Natural killer cell (primary cell): ENCODE measurements around the gene ABCD1. TPM values are rescaled to one million over a fixed set of nuclear protein-coding genes. Genes with fewer than 3 reads are reported as not detected.

Experiments
- ATAC-seq, 3 donors: fragments of 150-1000 bp in 2 of 3; fragments of 200-7000 bp in 1 of 3; cut with Tn5 transposase; 1 replicate in 1 of 3; 2 replicates in 2 of 3; pipeline ENCODE4 v1.10.0; 2021; ENCODE audit warnings: mild to moderate bottlenecking in 2 of 3, moderate library complexity in 2 of 3
- DNase-seq, 2 donors: peaks; one replicate each; pipeline versions ENCODE4 v3.0.0 to v3.0.0-alpha.2; 2013 to 2021; ENCODE audit warnings: mixed read lengths in 1 of 2
- H3K27ac ChIP-seq: one replicate; pipeline ENCODE4 v1.5.1; 2013; ENCODE audit warnings: mild to moderate bottlenecking, low read length
- H3K27me3 ChIP-seq: one replicate; pipeline ENCODE4 v1.6.1; 2013; ENCODE audit warnings: low read length; ENCODE audit not compliant: control insufficient read depth, insufficient read depth
- H3K36me3 ChIP-seq: one replicate; pipeline ENCODE4 v1.6.1; 2013; ENCODE audit warnings: low read length; ENCODE audit not compliant: control insufficient read depth, insufficient read depth
- H3K4me1 ChIP-seq: one replicate; pipeline ENCODE4 v1.6.1; 2013; ENCODE audit warnings: low read length; ENCODE audit not compliant: control insufficient read depth, insufficient read depth
- H3K4me3 ChIP-seq: one replicate; pipeline ENCODE4 v1.5.1; 2013; ENCODE audit warnings: low read length
- H3K9me3 ChIP-seq: one replicate; pipeline ENCODE4 v1.6.1; 2013; ENCODE audit warnings: low read length; ENCODE audit not compliant: control insufficient read depth, insufficient read depth
- H3K27ac Mint-ChIP-seq, 2 donors: one replicate each; pipeline ENCODE4 v1.8.0; 2022; ENCODE audit warnings: mild to moderate bottlenecking in 2 of 2, mixed read lengths in 2 of 2, moderate library complexity in 1 of 2
- H3K27me3 Mint-ChIP-seq, 2 donors: one replicate each; pipeline ENCODE4 v1.8.0; 2022; ENCODE audit warnings: low read depth in 2 of 2, mixed read lengths in 2 of 2
- H3K36me3 Mint-ChIP-seq: one replicate; pipeline ENCODE4 v1.8.0; 2022; ENCODE audit warnings: mixed read lengths
- H3K4me1 Mint-ChIP-seq, 2 donors: one replicate each; pipeline ENCODE4 v1.8.0; 2022; ENCODE audit warnings: mixed read lengths in 2 of 2
- H3K4me3 Mint-ChIP-seq: one replicate; pipeline ENCODE4 v1.8.0; 2022; ENCODE audit warnings: mild to moderate bottlenecking, moderate library complexity, mixed read lengths
- H3K9me3 Mint-ChIP-seq, 2 donors: one replicate each; pipeline ENCODE4 v1.8.0; 2022; ENCODE audit warnings: mixed read lengths in 2 of 2
- WGBS: methylation state at CpG from one replicate; pipeline ENCODE4 v1.1.7; 2013; ENCODE audit warnings: missing lambda C conversion rate; ENCODE audit not compliant: insufficient coverage; 5-methylcytosine and 5-hydroxymethylcytosine counted together
- intact Hi-C: fragments of 100-400 bp; cut with micrococcal nuclease; formaldehyde crosslinking; loops from one replicate; pipeline ENCODE4 v1.14.2; 2022
- total RNA-seq, 4 donors: library from RNA; stranded (reverse); fragments of 120-200 nt in 1 of 4; gene quantifications; one replicate each; pipeline versions ENCODE4 v1.2.3 to v1.2.4, GENCODE V29; 2013 to 2022
- TF ChIP-seq, protein P1 (sequence below): fragments of 200-600 bp; IDR thresholded peaks from one replicate; pipeline ENCODE4 v1.8.0; 2022; ENCODE audit warnings: antibody characterized with exemption

The ABCD1 gene
- total RNA-seq, 3 donors from 2014 or later (not counting 1 experiment from before 2014, with no cell fraction given), result 12.2 to 13.9 (median 13.8) TPM

DNA sequence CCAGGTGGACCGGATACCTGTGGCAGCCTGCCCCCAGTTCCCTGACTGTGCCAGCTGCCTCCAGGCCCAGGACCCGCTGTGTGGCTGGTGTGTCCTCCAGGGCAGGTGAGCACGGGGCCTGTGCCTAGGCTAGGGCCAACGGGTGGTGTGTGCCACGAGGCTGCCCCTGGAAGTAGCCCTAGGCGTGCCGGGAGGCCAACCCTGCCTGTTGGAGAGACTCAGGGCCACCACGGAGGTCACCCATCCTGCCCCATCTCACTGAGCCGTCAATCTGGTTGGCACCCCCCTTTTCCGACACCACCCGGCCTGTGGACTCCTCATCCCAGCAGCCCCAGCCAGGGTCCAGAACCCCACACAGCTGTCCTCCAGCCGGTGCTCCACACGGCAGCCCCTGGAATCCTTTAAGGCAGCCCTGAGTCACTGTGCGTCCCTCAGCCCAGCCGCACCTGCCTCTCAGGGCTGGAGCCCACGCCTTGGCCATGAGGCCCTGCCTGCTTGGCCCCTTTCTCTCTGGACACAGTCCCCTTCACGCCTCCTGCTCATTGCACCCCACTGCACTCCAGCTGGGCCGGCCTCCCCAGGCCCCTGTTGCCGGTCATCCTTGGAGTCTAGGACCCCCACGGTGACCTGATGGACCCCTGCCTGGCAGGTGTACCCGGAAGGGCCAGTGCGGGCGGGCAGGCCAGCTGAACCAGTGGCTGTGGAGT is 44.7 kb downstream of the ABCD1 start:
- TF ChIP-seq, protein P1, sequence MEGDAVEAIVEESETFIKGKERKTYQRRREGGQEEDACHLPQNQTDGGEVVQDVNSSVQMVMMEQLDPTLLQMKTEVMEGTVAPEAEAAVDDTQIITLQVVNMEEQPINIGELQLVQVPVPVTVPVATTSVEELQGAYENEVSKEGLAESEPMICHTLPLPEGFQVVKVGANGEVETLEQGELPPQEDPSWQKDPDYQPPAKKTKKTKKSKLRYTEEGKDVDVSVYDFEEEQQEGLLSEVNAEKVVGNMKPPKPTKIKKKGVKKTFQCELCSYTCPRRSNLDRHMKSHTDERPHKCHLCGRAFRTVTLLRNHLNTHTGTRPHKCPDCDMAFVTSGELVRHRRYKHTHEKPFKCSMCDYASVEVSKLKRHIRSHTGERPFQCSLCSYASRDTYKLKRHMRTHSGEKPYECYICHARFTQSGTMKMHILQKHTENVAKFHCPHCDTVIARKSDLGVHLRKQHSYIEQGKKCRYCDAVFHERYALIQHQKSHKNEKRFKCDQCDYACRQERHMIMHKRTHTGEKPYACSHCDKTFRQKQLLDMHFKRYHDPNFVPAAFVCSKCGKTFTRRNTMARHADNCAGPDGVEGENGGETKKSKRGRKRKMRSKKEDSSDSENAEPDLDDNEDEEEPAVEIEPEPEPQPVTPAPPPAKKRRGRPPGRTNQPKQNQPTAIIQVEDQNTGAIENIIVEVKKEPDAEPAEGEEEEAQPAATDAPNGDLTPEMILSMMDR, result no peak
- no peak for ATAC-seq
- Histone ChIP-seq H3K27ac (no peak overlapping the region), H3K27me3 (no peaks in the 10 kb centered on the region), H3K36me3 (no peaks in the 10 kb centered on the region), H3K9me3 (no peaks in the 10 kb centered on the region), H3K4me3 (no peak overlapping the region), H3K4me1 (peaks cover 13% of the 10 kb centered on the region)
- no peak for DNase-seq
- Mint-ChIP-seq H3K27ac (no peak overlapping the region), H3K4me1 (peaks cover 0 to 16% of the 10 kb centered on the region in 2 donors), H3K36me3 (no peaks in the 10 kb centered on the region), H3K4me3 (no peak overlapping the region), H3K9me3 (no peaks in the 10 kb centered on the region), H3K27me3 (no peaks in the 10 kb centered on the region)
- intact Hi-C loops, result no loop called here
- 93% methylated on average over 22 of the region's 23 CpGs for WGBS

DNA sequence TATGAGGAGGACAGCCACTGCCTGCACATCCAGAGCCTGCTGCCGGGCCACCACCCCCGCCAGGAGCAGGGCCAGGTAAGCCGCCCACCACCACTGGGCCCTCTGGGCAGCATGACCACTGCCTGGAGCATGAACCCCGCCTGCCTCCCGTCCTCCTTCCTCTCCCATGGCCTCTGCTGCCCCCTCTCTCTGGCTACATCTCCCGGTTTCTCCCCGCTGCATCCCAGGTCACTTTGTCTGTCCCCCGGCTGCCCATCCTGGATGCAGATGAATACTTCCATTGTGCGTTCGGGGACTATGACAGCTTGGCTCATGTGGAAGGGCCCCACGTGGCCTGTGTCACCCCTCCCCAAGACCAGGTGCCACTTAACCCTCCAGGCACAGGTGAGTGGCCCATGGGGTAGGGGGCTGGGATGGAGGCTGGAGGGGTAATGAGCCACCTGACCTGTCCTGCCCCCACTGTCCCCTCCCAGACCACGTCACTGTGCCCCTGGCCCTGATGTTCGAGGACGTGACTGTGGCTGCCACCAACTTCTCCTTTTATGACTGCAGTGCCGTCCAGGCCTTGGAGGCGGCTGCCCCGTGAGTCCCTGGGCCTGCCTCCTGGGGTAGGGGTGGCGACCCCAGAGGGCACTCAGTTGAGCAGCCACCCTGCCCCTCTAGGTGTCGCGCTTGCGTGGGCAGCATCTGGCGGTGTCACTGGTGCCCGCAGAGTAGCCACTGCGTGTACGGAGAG is 45.4 kb downstream of the ABCD1 start:
- no peaks in the 10 kb centered on the region for H3K9me3 ChIP-seq
- Mint-ChIP-seq H3K4me3 (no peak overlapping the region), H3K36me3 (no peaks in the 10 kb centered on the region), H3K27me3 (no peaks in the 10 kb centered on the region), H3K9me3 (no peaks in the 10 kb centered on the region), H3K27ac (no peak overlapping the region), H3K4me1 (peaks cover 0 to 16% of the 10 kb centered on the region in 2 donors)
- H3K4me1 ChIP-seq, result peaks cover 11% of the 10 kb centered on the region
- TF ChIP-seq, protein P1, result no peak
- no peaks in the 10 kb centered on the region for H3K27me3 ChIP-seq
- no peak overlapping the region for H3K27ac ChIP-seq
- intact Hi-C loops, result no loop called here
- no peaks in the 10 kb centered on the region for H3K36me3 ChIP-seq
- DNase-seq (no peak), ATAC-seq (no peak)
- WGBS, result 89% methylated on average over 24 of the region's 25 CpGs
- H3K4me3 ChIP-seq, result no peak overlapping the region

DNA sequence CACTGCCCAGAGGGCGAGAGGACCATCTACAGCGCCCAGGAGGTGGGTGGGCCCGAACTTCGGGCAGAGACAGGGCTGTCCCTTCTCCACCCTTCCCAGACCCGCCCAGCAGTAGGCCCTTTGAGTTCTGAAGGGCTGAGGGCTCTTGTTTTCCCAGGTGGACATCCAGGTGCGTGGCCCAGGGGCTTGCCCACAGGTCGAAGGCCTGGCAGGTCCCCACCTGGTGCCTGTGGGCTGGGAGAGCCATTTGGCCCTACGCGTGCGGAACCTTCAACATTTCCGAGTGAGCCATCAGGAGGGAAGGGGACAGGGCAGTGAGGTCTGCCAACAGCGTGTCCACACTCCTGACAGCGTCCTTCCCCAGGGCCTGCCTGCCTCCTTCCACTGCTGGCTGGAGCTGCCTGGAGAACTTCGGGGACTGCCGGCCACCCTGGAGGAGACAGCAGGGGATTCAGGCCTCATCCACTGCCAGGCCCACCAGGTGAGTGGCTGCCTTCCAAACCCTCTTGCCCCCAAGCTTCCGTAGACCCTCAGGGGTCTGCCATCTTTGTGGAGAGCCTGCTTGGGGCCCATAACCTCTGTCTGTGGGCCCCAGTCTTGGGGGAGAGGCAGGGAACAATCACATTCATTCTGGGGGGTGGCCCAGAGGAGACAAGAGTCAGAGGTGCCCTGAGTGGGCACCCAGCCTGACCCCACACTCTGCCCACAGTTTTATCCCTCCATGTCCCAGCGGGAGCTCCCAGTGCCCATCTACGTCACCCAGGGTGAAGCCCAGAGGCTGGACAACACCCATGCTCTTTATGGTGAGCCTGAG is 46.2 kb downstream of the ABCD1 start:
- Histone ChIP-seq H3K4me1 (peaks cover 11% of the 10 kb centered on the region), H3K4me3 (no peak overlapping the region), H3K27me3 (no peaks in the 10 kb centered on the region), H3K36me3 (no peaks in the 10 kb centered on the region), H3K27ac (no peak overlapping the region), H3K9me3 (no peaks in the 10 kb centered on the region)
- no peaks in the 10 kb centered on the region for H3K9me3 Mint-ChIP-seq
- peaks cover 0 to 16% of the 10 kb centered on the region in 2 donors for H3K4me1 Mint-ChIP-seq
- WGBS, result 90% methylated on average over 18 of the region's 18 CpGs
- intact Hi-C loops, result no loop called here
- TF ChIP-seq, protein P1, result no peak
- H3K27me3 Mint-ChIP-seq, result no peaks in the 10 kb centered on the region
- no peak overlapping the region for H3K27ac Mint-ChIP-seq
- H3K36me3 Mint-ChIP-seq, result no peaks in the 10 kb centered on the region
- no peak for ATAC-seq
- H3K4me3 Mint-ChIP-seq, result no peak overlapping the region
- no peak for DNase-seq
